Trophoblast cell (in vitro differentiated cells and primary cell): ENCODE data around the gene MAN1A1.

ENCODE experiments used
- DNase-seq, 2 donors: peaks; one replicate each; pipeline ENCODE4 v3.0.0-alpha.2; 2016
- H2AFZ ChIP-seq: 2 replicates; pipeline ENCODE4 v1.6.1; 2013; ENCODE audit warnings: low read length, moderate library complexity, mild to moderate bottlenecking; ENCODE audit not compliant: insufficient read depth, poor library complexity
- H2AK5ac ChIP-seq: 2 replicates; pipeline ENCODE4 v1.6.1; 2013; ENCODE audit warnings: mild to moderate bottlenecking, low read length
- H2BK120ac ChIP-seq: 2 replicates; pipeline ENCODE4 v1.6.1; 2013; ENCODE audit warnings: low read length, mild to moderate bottlenecking, moderate library complexity; ENCODE audit not compliant: insufficient read depth, poor library complexity
- H2BK12ac ChIP-seq: 2 replicates; pipeline ENCODE4 v1.6.1; 2013; ENCODE audit warnings: mild to moderate bottlenecking, low read length, moderate library complexity
- H2BK5ac ChIP-seq: 2 replicates; pipeline ENCODE4 v1.6.1; 2013; ENCODE audit warnings: low read length, low read depth, moderate library complexity, mild to moderate bottlenecking; ENCODE audit not compliant: poor library complexity
- H3K14ac ChIP-seq: 2 replicates; pipeline ENCODE4 v1.6.1; 2013; ENCODE audit warnings: mild to moderate bottlenecking, low read length
- H3K18ac ChIP-seq: 2 replicates; pipeline ENCODE4 v1.6.1; 2013; ENCODE audit warnings: mild to moderate bottlenecking, low read length
- H3K23ac ChIP-seq: 2 replicates; pipeline ENCODE4 v1.6.1; 2013; ENCODE audit warnings: low read length
- H3K27ac ChIP-seq: 2 replicates; pipeline ENCODE4 v1.5.1; 2013; ENCODE audit warnings: low read depth, mild to moderate bottlenecking, inconsistent platforms, low read length, moderate library complexity
- H3K27me3 ChIP-seq: 2 replicates; pipeline ENCODE4 v1.6.1; 2013; ENCODE audit warnings: inconsistent platforms, mild to moderate bottlenecking, low read length, moderate library complexity; ENCODE audit not compliant: insufficient read depth
- H3K36me3 ChIP-seq, 2 experiments: 1 replicate in 1 of 2; 2 replicates in 1 of 2; pipeline ENCODE4 v1.6.1; 2013; ENCODE audit warnings: low read length in 2 of 2, mild to moderate bottlenecking in 2 of 2, moderate library complexity in 1 of 2; ENCODE audit not compliant: insufficient read depth in 2 of 2, control insufficient read depth in 1 of 2
- H3K4ac ChIP-seq: 2 replicates; pipeline ENCODE4 v1.6.1; 2013; ENCODE audit warnings: low read depth, mild to moderate bottlenecking, low read length, moderate library complexity
- H3K4me1 ChIP-seq, 2 experiments: 1 replicate in 1 of 2; 2 replicates in 1 of 2; pipeline ENCODE4 v1.6.1; 2013; ENCODE audit warnings: low read length in 2 of 2, mild to moderate bottlenecking in 2 of 2, moderate library complexity in 1 of 2; ENCODE audit not compliant: insufficient read depth in 2 of 2, control insufficient read depth in 1 of 2
- H3K4me2 ChIP-seq: 2 replicates; pipeline ENCODE4 v1.6.1; 2013; ENCODE audit warnings: inconsistent platforms, mild to moderate bottlenecking, low read length, moderate library complexity
- H3K4me3 ChIP-seq: 2 replicates; pipeline ENCODE4 v1.5.1; 2013; ENCODE audit warnings: mild to moderate bottlenecking, low read depth, low read length, inconsistent platforms
- H3K79me1 ChIP-seq: one replicate; pipeline ENCODE4 v1.6.1; 2013; ENCODE audit warnings: low read length
- H3K79me2 ChIP-seq: 2 replicates; pipeline ENCODE4 v1.6.1; 2013; ENCODE audit warnings: low read length, mild to moderate bottlenecking; ENCODE audit not compliant: control insufficient read depth, insufficient read depth, poor library complexity
- H3K9ac ChIP-seq: 2 replicates; pipeline ENCODE4 v1.6.1; 2013; ENCODE audit warnings: mild to moderate bottlenecking, low read length
- H3K9me3 ChIP-seq: 2 replicates; pipeline ENCODE4 v1.6.1; 2013; ENCODE audit warnings: low read depth, mild to moderate bottlenecking, control low read depth, inconsistent platforms, low read length; ENCODE audit not compliant: insufficient read depth
- H4K12ac ChIP-seq: 2 replicates; pipeline ENCODE4 v1.6.1; 2013; ENCODE audit warnings: low read depth, mild to moderate bottlenecking, low read length, moderate library complexity
- H4K8ac ChIP-seq: 2 replicates; pipeline ENCODE4 v1.6.1; 2013; ENCODE audit warnings: low read depth, mild to moderate bottlenecking, low read length, moderate library complexity
- H4K91ac ChIP-seq: one replicate; pipeline ENCODE4 v1.6.1; 2013; ENCODE audit warnings: low read depth, mild to moderate bottlenecking, low read length, moderate library complexity
- WGBS: extraction: QIAGEN DNeasy Blood & Tissue Kit; methylation state at CpG from one replicate; pipeline ENCODE4 v1.1.7; 2013; ENCODE audit warnings: missing lambda C conversion rate; ENCODE audit not compliant: insufficient read length, insufficient coverage; ENCODE audit errors: extremely low coverage; 5-methylcytosine and 5-hydroxymethylcytosine counted together

MAN1A1 gene

DNA sequence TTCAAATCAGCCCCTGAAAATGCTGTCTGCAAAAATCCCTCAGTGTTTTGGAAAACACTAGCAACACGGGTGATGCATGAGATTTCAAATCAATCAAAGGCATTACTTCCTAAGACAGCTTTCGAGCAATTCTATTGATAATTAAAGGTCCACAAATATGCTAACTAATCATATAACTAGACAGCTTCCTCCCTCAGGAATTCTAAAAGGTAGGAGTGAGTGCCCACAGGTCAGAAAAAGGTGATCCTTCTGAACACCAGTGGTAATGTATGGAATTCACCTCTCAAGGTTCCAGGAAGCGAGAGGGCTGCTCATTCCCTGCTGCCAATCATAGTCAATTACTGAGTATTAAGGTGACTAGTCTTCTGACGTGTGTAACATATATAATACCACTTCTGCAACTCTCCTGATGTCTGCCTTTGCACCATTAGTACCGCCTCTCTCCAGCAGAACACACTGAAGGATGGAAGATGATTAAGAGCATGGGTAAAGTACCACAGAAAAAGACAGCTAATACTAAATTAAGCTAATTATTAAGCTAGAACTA, 16.4 kb downstream of the MAN1A1 start:
- no peak overlapping the region for H4K12ac ChIP-seq
- no peak overlapping the region for H4K91ac ChIP-seq
- H3K18ac ChIP-seq = no peak overlapping the region
- peaks cover 0 to 2% of the 10 kb centered on the region in 2 experiments for H3K36me3 ChIP-seq
- no peak overlapping the region for H2AFZ ChIP-seq
- H4K8ac ChIP-seq = no peak overlapping the region
- no peak overlapping the region for H3K23ac ChIP-seq
- no peak overlapping the region for H3K14ac ChIP-seq
- DNase-seq = no peak
- no peaks in the 10 kb centered on the region for H3K9me3 ChIP-seq
- peaks cover 2 to 4% of the 10 kb centered on the region in 2 experiments for H3K4me1 ChIP-seq
- H3K9ac ChIP-seq = no peak overlapping the region
- no peak overlapping the region for H3K27ac ChIP-seq
- no peak overlapping the region for H2BK12ac ChIP-seq
- no peaks in the 10 kb centered on the region for H3K27me3 ChIP-seq
- WGBS = no CpG with 5 or more reads among the region's 5 CpGs
- no peak overlapping the region for H3K4me3 ChIP-seq
- H3K79me2 ChIP-seq = no peaks in the 10 kb centered on the region
- no peaks in the 10 kb centered on the region for H3K79me1 ChIP-seq
- H3K4me2 ChIP-seq = peak overlapping the region; percentile 16
- no peak overlapping the region for H2AK5ac ChIP-seq
- no peak overlapping the region for H2BK5ac ChIP-seq
- no peak overlapping the region for H2BK120ac ChIP-seq
- H3K4ac ChIP-seq = no peak overlapping the region

DNA sequence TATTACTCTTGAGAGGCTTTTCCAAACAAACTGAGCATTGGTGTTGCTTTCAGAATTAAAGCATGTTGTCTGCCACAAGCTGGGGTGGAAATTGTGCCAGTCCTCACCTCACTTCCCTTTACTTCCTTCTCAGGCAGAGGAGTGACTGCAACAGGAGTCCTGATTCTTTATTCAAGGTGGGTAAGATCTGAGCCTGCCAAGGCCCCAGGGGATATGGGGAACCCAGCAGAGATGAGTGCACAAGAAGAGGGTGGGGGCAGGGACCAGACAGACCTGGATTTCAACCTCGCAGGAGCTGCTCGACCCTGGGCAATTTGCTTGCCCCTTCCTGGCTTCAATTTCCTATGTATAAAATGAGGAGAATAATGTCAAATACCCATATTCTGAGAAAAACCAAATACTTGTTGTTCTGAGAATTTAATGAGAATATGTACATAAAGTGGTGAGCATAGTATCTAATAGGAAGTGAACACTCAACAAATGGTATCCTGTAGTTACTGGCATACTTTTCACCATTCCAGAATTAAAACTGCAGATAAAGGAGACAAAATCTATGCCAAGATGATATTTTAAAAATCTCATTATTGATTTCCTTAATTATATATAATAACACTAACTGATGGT, 17.8 kb downstream of the MAN1A1 start:
- no CpG with 5 or more reads among the region's 2 CpGs for WGBS
- no peak for DNase-seq

DNA sequence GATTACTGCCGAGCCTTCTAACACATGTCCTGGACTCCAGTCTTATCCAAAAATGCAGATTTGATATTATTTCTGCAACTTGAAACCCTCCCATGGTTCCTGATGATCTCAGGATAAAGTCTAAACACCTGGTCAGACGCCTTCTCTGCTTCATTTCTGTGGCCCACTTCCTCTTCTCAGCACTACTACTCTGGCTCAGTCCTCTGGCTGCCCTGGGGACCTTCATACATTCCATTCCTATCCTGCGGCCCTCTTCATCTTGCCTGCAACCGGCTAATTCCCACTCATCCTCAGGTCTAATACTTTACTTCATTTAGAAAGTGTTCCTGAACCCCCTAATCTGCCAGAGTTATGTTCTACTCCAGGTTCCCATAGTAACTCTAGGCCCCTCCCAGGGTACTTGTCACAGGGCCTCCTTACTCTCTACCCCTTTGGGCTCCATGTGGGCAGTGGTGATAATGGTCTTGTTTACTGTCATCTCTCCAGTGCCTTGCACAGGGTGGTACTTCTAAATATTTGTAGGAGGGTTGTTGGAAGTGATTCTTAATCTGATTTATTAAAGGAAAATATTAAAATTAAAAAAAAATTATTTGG, 18.9 kb downstream of the MAN1A1 start:
- Histone ChIP-seq H4K91ac (no peak overlapping the region), H3K27me3 (no peaks in the 10 kb centered on the region), H3K4me1 (peaks cover 2 to 5% of the 10 kb centered on the region in 2 experiments), H2AK5ac (no peak overlapping the region), H3K14ac (no peak overlapping the region), H3K4ac (no peak overlapping the region), H2BK120ac (no peak overlapping the region), H3K4me2 (no peak overlapping the region), H3K9ac (no peak overlapping the region), H2AFZ (no peak overlapping the region), H2BK5ac (no peak overlapping the region), H3K27ac (no peak overlapping the region), H3K4me3 (no peak overlapping the region), H4K12ac (no peak overlapping the region), H4K8ac (no peak overlapping the region), H2BK12ac (no peak overlapping the region), H3K79me1 (no peaks in the 10 kb centered on the region), H3K79me2 (no peaks in the 10 kb centered on the region), H3K9me3 (no peaks in the 10 kb centered on the region), H3K23ac (no peak overlapping the region), H3K18ac (no peak overlapping the region), H3K36me3 (peaks cover 0 to 6% of the 10 kb centered on the region in 2 experiments)
- no peak for DNase-seq
- no CpG with 5 or more reads among the region's 4 CpGs for WGBS

More for the DNA sequence above, 17.8 kb downstream of the MAN1A1 start:
- H3K27ac ChIP-seq = no peak overlapping the region
- no peaks in the 10 kb centered on the region for H3K27me3 ChIP-seq
- no peak overlapping the region for H4K91ac ChIP-seq
- H2AK5ac ChIP-seq = no peak overlapping the region
- H2BK120ac ChIP-seq = no peak overlapping the region
- no peak overlapping the region for H3K14ac ChIP-seq
- H3K9ac ChIP-seq = no peak overlapping the region
- no peak overlapping the region for H3K4ac ChIP-seq
- H3K36me3 ChIP-seq = peaks cover 0 to 5% of the 10 kb centered on the region in 2 experiments
- H3K79me2 ChIP-seq = no peaks in the 10 kb centered on the region
- no peaks in the 10 kb centered on the region for H3K79me1 ChIP-seq
- H3K18ac ChIP-seq = no peak overlapping the region
- H3K23ac ChIP-seq = no peak overlapping the region
- H3K4me3 ChIP-seq = no peak overlapping the region
- H3K4me2 ChIP-seq = no peak overlapping the region
- H3K9me3 ChIP-seq = no peaks in the 10 kb centered on the region
- H2BK5ac ChIP-seq = no peak overlapping the region
- H4K8ac ChIP-seq = no peak overlapping the region
- H2AFZ ChIP-seq = no peak overlapping the region
- H2BK12ac ChIP-seq = no peak overlapping the region
- no peak overlapping the region for H4K12ac ChIP-seq
- H3K4me1 ChIP-seq = peaks cover 2 to 4% of the 10 kb centered on the region in 2 experiments

DNA sequence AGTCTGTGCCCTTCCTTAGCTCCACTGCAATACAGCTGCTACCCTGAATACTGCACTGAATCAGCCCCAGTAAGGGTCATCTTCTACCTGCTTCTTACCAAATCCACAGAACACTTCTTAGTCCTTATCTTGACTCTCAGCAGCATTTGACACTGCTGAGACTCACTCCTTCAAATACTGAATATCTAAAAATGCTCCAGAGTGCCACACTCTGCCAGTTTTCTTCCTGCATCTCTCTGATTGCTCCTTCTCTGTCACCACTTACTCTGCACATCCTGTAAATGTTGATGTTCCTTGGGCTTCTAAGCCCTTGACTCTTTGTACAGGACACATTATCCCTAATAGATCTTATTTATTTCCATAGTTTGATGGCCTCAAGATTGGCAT, 19.8 kb downstream of the MAN1A1 start:
- Histone ChIP-seq H3K4me1 (peaks cover 2 to 5% of the 10 kb centered on the region in 2 experiments), H3K4me2 (no peak overlapping the region), H3K79me1 (no peaks in the 10 kb centered on the region), H4K12ac (no peak overlapping the region), H4K91ac (no peak overlapping the region), H3K23ac (no peak overlapping the region), H3K18ac (no peak overlapping the region), H3K27me3 (no peaks in the 10 kb centered on the region), H2AFZ (no peak overlapping the region), H3K14ac (no peak overlapping the region), H2BK5ac (no peak overlapping the region), H3K79me2 (no peaks in the 10 kb centered on the region), H3K27ac (no peak overlapping the region), H2BK120ac (no peak overlapping the region), H4K8ac (no peak overlapping the region), H3K36me3 (peaks cover 0 to 6% of the 10 kb centered on the region in 2 experiments), H3K4ac (no peak overlapping the region), H2BK12ac (no peak overlapping the region), H3K9ac (no peak overlapping the region), H3K4me3 (no peak overlapping the region), H3K9me3 (no peaks in the 10 kb centered on the region), H2AK5ac (no peak overlapping the region)
- DNase-seq = no peak
